Neuron (in vitro differentiated cells): Measurements from ENCODE around the gene OSBPL1A.

ENCODE experiments used
- H2AFZ ChIP-seq: one replicate; pipeline ENCODE4 v1.6.1; 2013; ENCODE audit warnings: low read depth, mild to moderate bottlenecking, inconsistent platforms, low read length, moderate library complexity
- H3K27me3 ChIP-seq: one replicate; pipeline ENCODE4 v1.6.1; 2013; ENCODE audit warnings: low read length; ENCODE audit not compliant: insufficient read depth
- H3K36me3 ChIP-seq: one replicate; pipeline ENCODE4 v1.6.1; 2013; ENCODE audit warnings: low read length; ENCODE audit not compliant: insufficient read depth
- H3K4me1 ChIP-seq: one replicate; pipeline ENCODE4 v1.6.1; 2013; ENCODE audit warnings: low read length; ENCODE audit not compliant: insufficient read depth
- H3K4me3 ChIP-seq: 2 replicates; pipeline ENCODE4 v1.5.1; 2013; ENCODE audit warnings: mild to moderate bottlenecking, low read length, moderate library complexity
- H3K9me3 ChIP-seq: one replicate; pipeline ENCODE4 v1.6.1; 2013; ENCODE audit warnings: low read length

OSBPL1A gene

GRCh38 chr18:24238387-24238786 lies 159.2 kb downstream of the OSBPL1A start:
- H3K4me1 ChIP-seq: peaks cover 14% of the 10 kb centered on the region
- H3K27me3 ChIP-seq: no peaks in the 10 kb centered on the region
- no peak overlapping the region for H3K4me3 ChIP-seq
- H3K9me3 ChIP-seq: peaks cover 1% of the 10 kb centered on the region
- H3K36me3 ChIP-seq: peaks cover 24% of the 10 kb centered on the region
- no peak overlapping the region for H2AFZ ChIP-seq

DNA sequence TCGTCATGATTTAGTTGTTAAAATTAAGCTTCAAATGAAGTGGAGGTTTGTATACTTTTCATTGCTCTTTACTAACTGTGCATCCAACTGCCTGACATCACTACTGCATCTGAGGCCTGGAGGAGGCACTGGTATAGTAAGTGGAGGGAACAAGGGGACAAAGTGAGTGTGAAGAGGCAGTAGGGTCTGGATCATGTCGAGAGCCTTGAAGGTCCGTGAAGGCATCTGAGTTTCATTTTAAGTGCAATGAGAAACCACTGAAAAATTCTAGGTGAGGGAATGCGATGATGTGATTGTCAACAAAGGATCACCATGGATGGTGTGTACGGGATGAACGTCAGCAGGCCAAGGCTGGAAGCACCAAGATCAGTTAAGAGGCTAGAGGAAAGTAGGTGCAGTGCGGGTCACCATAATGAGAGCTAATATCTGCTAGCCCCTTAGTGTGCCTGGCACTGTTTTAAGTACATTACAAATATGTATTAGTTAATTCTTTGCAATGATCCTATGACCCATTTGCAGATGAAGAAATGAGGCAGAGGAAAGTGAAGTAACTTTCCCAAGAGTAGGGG lies 162.7 kb downstream of the OSBPL1A start:
- H3K36me3 ChIP-seq: peaks cover 30% of the 10 kb centered on the region
- peaks cover 14% of the 10 kb centered on the region for H3K4me1 ChIP-seq
- H3K4me3 ChIP-seq: no peak overlapping the region
- H2AFZ ChIP-seq: no peak overlapping the region
- no peaks in the 10 kb centered on the region for H3K27me3 ChIP-seq
- H3K9me3 ChIP-seq: peaks cover 1% of the 10 kb centered on the region

DNA sequence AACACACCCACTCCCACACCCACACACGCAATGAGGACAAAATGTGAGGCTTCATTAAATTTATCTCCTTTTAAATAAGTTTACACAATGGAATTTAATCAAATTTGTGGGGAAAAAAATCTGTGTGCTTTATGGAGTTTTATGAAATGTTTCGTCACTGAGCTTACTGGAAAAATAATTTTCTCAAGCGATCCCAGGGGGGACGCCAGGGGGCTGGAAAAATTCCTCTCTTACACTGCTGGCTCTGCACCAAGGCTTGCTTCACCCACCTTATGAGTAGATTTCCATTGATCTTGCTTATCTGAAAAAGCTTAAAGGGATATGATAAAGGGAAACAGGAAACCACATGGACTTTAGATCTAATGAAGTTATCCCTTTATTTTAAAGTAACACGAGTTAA lies 163.3 kb downstream of the OSBPL1A start:
- Histone ChIP-seq H3K36me3 (peaks cover 30% of the 10 kb centered on the region), H3K27me3 (no peaks in the 10 kb centered on the region), H3K9me3 (peaks cover 1% of the 10 kb centered on the region), H2AFZ (no peak overlapping the region), H3K4me1 (peaks cover 14% of the 10 kb centered on the region), H3K4me3 (no peak overlapping the region)

- peaks cover 30% of the 10 kb centered on the region for H3K36me3 ChIP-seq
- no peaks in the 10 kb centered on the region for H3K27me3 ChIP-seq
Measured at GRCh38 chr18:24232800-24233199, 164.8 kb downstream of the OSBPL1A start.

DNA sequence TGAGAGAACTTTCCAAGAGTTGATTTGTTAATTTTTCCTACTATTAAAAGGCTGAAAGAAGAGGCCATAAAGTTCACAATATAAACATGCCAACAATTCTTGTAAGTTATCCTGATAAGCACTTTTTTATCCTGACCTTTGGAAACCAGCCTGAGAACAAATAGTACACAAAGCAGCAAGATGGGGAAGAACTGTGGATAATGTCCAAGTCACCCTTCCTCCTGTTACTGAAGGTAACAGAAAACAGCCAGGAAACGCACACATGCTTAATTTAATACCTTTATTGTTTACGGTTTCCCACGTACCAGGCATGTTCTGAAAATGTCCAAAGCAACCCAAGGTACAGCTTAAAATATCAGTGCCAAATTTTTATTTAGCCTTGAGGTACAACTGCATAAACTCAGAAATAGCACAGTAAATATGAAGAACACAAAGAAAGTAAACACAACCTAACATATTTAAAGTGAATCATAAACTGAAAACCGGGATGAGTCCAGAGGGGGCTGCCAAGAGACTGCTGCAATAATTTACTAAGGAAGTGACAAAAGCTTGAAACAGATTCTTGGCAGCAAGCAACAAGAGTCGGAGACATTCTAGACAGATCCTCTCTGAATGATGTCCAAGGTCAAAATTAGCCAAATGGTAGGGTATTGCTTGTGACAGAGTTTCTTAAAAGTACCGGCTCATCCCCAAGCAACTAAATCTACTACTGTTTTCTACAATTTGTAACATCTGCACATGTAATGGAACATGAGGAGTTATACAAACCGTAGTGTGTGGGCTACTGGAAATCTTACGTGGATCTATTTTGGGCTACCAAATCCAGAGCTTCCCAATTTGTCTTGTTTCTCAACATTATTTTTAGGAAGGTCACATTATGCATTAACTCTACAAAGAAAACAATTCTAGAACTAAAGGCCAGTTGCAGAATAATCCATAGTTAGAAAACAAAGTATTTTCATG lies 165.6 kb downstream of the OSBPL1A start:
- H3K9me3 ChIP-seq: peaks cover 1% of the 10 kb centered on the region
- H3K4me3 ChIP-seq: no peak overlapping the region
- H3K27me3 ChIP-seq: no peaks in the 10 kb centered on the region
- no peak overlapping the region for H2AFZ ChIP-seq
- no peaks in the 10 kb centered on the region for H3K4me1 ChIP-seq
- H3K36me3 ChIP-seq: peaks cover 26% of the 10 kb centered on the region

More at GRCh38 chr18:24232800-24233199, 164.8 kb downstream of the OSBPL1A start:
- no peak overlapping the region for H3K4me3 ChIP-seq
- no peak overlapping the region for H2AFZ ChIP-seq
- H3K4me1 ChIP-seq: no peaks in the 10 kb centered on the region
- peaks cover 1% of the 10 kb centered on the region for H3K9me3 ChIP-seq

DNA sequence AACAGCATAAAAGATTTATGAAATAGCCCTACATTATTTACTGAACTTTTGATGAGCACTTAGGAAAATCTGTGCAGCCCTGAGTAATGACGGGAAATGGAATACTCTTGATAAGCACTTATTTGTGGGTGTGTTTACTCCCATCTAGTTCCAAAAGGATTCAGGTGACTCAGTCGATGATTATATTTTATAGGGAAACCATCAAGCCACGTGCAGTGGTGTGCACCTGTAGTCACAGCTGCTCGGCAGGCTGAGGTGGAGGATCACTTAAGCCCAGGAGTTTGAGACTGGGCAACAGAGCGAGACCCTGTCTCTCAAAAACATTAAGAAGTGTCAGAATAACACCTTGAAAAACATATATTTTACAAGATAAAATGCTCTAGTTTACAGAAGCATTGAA lies 166.9 kb downstream of the OSBPL1A start:
- Histone ChIP-seq H3K4me1 (no peaks in the 10 kb centered on the region), H3K4me3 (no peak overlapping the region), H2AFZ (no peak overlapping the region), H3K9me3 (no peaks in the 10 kb centered on the region), H3K27me3 (no peaks in the 10 kb centered on the region), H3K36me3 (peaks cover 19% of the 10 kb centered on the region)

- peaks cover 10% of the 10 kb centered on the region for H3K36me3 ChIP-seq
- H3K4me3 ChIP-seq: no peak overlapping the region
- no peaks in the 10 kb centered on the region for H3K4me1 ChIP-seq
- no peak overlapping the region for H2AFZ ChIP-seq
- no peaks in the 10 kb centered on the region for H3K27me3 ChIP-seq
- H3K9me3 ChIP-seq: no peaks in the 10 kb centered on the region
Measured at GRCh38 chr18:24228667-24229041, 169.0 kb downstream of the OSBPL1A start.

DNA sequence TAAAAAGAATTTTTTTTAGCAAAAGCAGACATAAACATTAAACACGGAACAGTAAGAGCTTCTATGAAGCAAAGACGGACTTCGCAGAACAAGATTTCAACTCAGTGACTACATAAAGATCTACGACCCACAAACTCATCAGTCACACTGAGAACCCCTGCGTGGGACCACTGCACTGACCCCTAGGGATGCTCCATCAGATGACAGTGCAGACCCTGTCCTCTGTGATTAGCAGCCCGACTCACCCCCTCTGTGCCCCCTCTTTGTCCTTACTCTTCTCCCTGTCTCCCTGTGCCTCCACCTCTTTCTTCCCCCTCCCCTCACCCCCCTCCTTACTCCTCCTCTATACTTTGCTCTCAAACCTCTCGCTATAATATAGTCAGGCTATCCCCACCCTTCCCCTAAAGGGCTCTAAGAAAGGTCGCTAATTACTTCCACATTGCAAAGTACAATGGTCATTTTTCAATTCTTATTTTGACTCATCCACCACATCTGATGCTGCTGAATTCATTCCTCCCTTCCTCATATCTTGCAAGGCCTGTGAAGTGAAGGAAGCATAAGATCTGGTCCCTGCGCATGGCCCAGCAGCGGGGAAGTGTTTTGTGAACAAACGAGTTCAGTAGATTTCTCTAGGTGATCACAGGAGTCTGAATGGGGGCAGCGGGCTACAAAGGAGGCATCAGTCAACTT lies 169.5 kb downstream of the OSBPL1A start:
- no peak overlapping the region for H2AFZ ChIP-seq
- H3K4me1 ChIP-seq: no peaks in the 10 kb centered on the region
- no peak overlapping the region for H3K4me3 ChIP-seq
- H3K27me3 ChIP-seq: no peaks in the 10 kb centered on the region
- H3K36me3 ChIP-seq: peaks cover 15% of the 10 kb centered on the region
- H3K9me3 ChIP-seq: no peaks in the 10 kb centered on the region

DNA sequence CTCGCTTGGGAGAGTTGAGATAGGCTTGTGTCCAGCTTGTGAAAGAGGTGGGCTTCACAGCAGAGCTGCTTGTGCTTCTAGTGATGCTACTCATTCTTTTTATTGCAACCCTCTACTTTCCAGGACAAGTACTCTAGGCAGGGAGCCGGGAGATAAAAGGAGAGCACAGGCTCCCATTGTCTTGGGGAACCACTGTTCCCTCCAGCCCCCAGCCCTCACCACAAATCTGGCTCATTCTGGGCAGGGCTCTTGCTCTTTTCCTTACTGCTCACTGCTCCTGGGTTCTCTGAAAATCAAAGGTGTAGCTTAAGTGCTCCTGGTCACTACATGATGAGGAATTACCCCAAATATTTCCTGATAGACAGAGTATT lies 177.3 kb downstream of the OSBPL1A start:
- Histone ChIP-seq H3K9me3 (no peaks in the 10 kb centered on the region), H3K27me3 (no peaks in the 10 kb centered on the region)

GRCh38 chr18:24219561-24220317 lies 177.9 kb downstream of the OSBPL1A start:
- no peaks in the 10 kb centered on the region for H3K27me3 ChIP-seq
- no peak overlapping the region for H3K4me3 ChIP-seq
- H2AFZ ChIP-seq: no peak overlapping the region
- peaks cover 3% of the 10 kb centered on the region for H3K4me1 ChIP-seq
- H3K36me3 ChIP-seq: peaks cover 23% of the 10 kb centered on the region
- no peaks in the 10 kb centered on the region for H3K9me3 ChIP-seq

More for the DNA sequence above, 177.3 kb downstream of the OSBPL1A start:
- Histone ChIP-seq H3K4me3 (no peak overlapping the region), H3K36me3 (peaks cover 27% of the 10 kb centered on the region), H2AFZ (no peak overlapping the region), H3K4me1 (peaks cover 3% of the 10 kb centered on the region)

GRCh38 chr18:24214913-24215312 lies 182.7 kb downstream of the OSBPL1A start:
- Histone ChIP-seq H3K27me3 (no peaks in the 10 kb centered on the region), H3K4me1 (no peaks in the 10 kb centered on the region), H2AFZ (no peak overlapping the region), H3K9me3 (no peaks in the 10 kb centered on the region), H3K36me3 (peaks cover 17% of the 10 kb centered on the region), H3K4me3 (no peak overlapping the region)

DNA sequence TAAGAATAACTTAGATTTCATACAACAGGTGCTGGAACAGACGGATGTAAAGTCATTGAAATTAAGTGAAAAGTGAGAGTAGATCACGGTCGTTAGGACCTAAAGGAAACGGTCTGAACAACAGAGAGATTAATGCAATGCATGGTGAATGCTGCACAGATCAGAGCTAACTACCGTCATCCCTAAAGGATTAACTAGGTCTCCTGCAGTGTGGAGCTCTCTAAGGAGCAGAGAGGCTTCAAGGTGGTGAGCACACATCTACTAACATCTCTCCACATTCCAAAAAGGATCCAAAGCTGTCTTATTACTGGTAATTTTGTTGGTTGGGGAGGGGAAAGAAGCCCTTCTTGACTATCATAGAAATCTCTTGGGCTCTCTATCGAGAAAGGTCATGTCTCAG lies 183.5 kb downstream of the OSBPL1A start:
- Histone ChIP-seq H3K4me1 (no peaks in the 10 kb centered on the region), H3K27me3 (no peaks in the 10 kb centered on the region), H3K36me3 (peaks cover 15% of the 10 kb centered on the region), H3K4me3 (no peak overlapping the region), H3K9me3 (no peaks in the 10 kb centered on the region), H2AFZ (no peak overlapping the region)
